ENCODE data around the gene RSRC1.

Gene RSRC1

GRCh38 chr3:158354713-158355112 is 244.8 kb downstream of the RSRC1 start:
- H3K9ac ChIP-seq (ENCODE audit: low read length): no peak overlapping the region; the same call in 1 of the 2 replicates
- H3K79me2 ChIP-seq (ENCODE audit: insufficient read depth, low read length): no peaks in the 10 kb centered on the region; the same call in 1 of the 2 replicates
- no peaks in the 10 kb centered on the region for H3K9me2 ChIP-seq (ENCODE audit: low read depth, low read length)

GRCh38 chr3:158355623-158356588 is 246.0 kb downstream of the RSRC1 start:
- Histone ChIP-seq H4K20me1 (ENCODE audit: insufficient read depth, low read length) (no peaks in the 10 kb centered on the region), H3K9me3 (ENCODE audit: low read length) (peaks cover 19% of the 10 kb centered on the region), H3K4me1 (ENCODE audit: insufficient read depth, low read length, severe bottlenecking) (peaks cover 72% of the 10 kb centered on the region), H3K4me3 (ENCODE audit: low read depth, low read length, poor library complexity, severe bottlenecking) (peak overlapping the region; percentile 9), H3K36me3 (ENCODE audit: insufficient read depth, low read length) (peaks cover 29% of the 10 kb centered on the region), H3K9me2 (ENCODE audit: low read depth, low read length) (no peaks in the 10 kb centered on the region), H3K27me3 (ENCODE audit: insufficient read depth, low read length) (no peaks in the 10 kb centered on the region), H3F3A (ENCODE audit: insufficient read depth, low read length) (no peaks in the 10 kb centered on the region; the same call in 1 of the 2 replicates), H3K79me2 (ENCODE audit: insufficient read depth, low read length) (no peaks in the 10 kb centered on the region; the same call in 1 of the 2 replicates), H3K27ac (ENCODE audit: low read depth, low read length, poor library complexity, severe bottlenecking) (peak overlapping the region; percentile 93), H3K9ac (ENCODE audit: low read length) (peak overlapping the region; percentile 49), H3K4me2 (ENCODE audit: low read length) (peak overlapping the region; percentile 47), H2AFZ (ENCODE audit: low read length) (no peak overlapping the region)
- TF ChIP-seq EZH2 (IDR thresholded peaks at IDR 0.05; ENCODE audit: borderline replicate concordance, low read length) (no peak), CTCF (IDR thresholded peaks at IDR 0.05; ENCODE audit: low read length) (no peak)

More at GRCh38 chr3:158354713-158355112, 244.8 kb downstream of the RSRC1 start:
- no peaks in the 10 kb centered on the region for H3K27me3 ChIP-seq (ENCODE audit: insufficient read depth, low read length)
- H3K4me2 ChIP-seq (ENCODE audit: low read length): no peak overlapping the region
- peak overlapping the region; percentile 93 for H3K27ac ChIP-seq (ENCODE audit: low read depth, low read length, poor library complexity, severe bottlenecking)
- H2AFZ ChIP-seq (ENCODE audit: low read length): no peak overlapping the region
- no peaks in the 10 kb centered on the region for H4K20me1 ChIP-seq (ENCODE audit: insufficient read depth, low read length)
- peaks cover 80% of the 10 kb centered on the region for H3K4me1 ChIP-seq (ENCODE audit: insufficient read depth, low read length, severe bottlenecking)
- TF ChIP-seq CTCF (IDR thresholded peaks at IDR 0.05; ENCODE audit: low read length) (no peak), EZH2 (IDR thresholded peaks at IDR 0.05; ENCODE audit: borderline replicate concordance, low read length) (no peak)
- H3F3A ChIP-seq (ENCODE audit: insufficient read depth, low read length): no peaks in the 10 kb centered on the region; the same call in 1 of the 2 replicates
- no peak overlapping the region for H3K4me3 ChIP-seq (ENCODE audit: low read depth, low read length, poor library complexity, severe bottlenecking)
- H3K36me3 ChIP-seq (ENCODE audit: insufficient read depth, low read length): peaks cover 18% of the 10 kb centered on the region
- H3K9me3 ChIP-seq (ENCODE audit: low read length): peaks cover 10% of the 10 kb centered on the region

GRCh38 chr3:158359339-158359738 is 249.4 kb downstream of the RSRC1 start:
- H3K4me1 ChIP-seq (ENCODE audit: insufficient read depth, low read length, severe bottlenecking): peaks cover 45% of the 10 kb centered on the region
- TF ChIP-seq CTCF (IDR thresholded peaks at IDR 0.05; ENCODE audit: low read length) (no peak), EZH2 (IDR thresholded peaks at IDR 0.05; ENCODE audit: borderline replicate concordance, low read length) (no peak)
- H3K27ac ChIP-seq (ENCODE audit: low read depth, low read length, poor library complexity, severe bottlenecking): peak overlapping the region; percentile 50
- peaks cover 30% of the 10 kb centered on the region for H3K36me3 ChIP-seq (ENCODE audit: insufficient read depth, low read length)
- H3K27me3 ChIP-seq (ENCODE audit: insufficient read depth, low read length): no peaks in the 10 kb centered on the region
- no peaks in the 10 kb centered on the region for H3F3A ChIP-seq (ENCODE audit: insufficient read depth, low read length)
- H3K9me2 ChIP-seq (ENCODE audit: low read depth, low read length): no peaks in the 10 kb centered on the region
- no peak overlapping the region for H3K4me3 ChIP-seq (ENCODE audit: low read depth, low read length, poor library complexity, severe bottlenecking)
- no peaks in the 10 kb centered on the region; the same call in 1 of the 2 replicates for H3K79me2 ChIP-seq (ENCODE audit: insufficient read depth, low read length)
- H3K9me3 ChIP-seq (ENCODE audit: low read length): peaks cover 19% of the 10 kb centered on the region
- no peaks in the 10 kb centered on the region for H4K20me1 ChIP-seq (ENCODE audit: insufficient read depth, low read length)
- H3K9ac ChIP-seq (ENCODE audit: low read length): no peak overlapping the region
- no peak overlapping the region for H2AFZ ChIP-seq (ENCODE audit: low read length)
- no peak overlapping the region for H3K4me2 ChIP-seq (ENCODE audit: low read length)
